Left ventricle myocardium superior (tissue), 1 donor: ENCODE data around the gene CHD8. TPM values are rescaled to one million over a fixed set of nuclear protein-coding genes. Genes with fewer than 3 reads are reported as not detected.

Source experiments
- ATAC-seq: fragments of 200-7000 bp; cut with Tn5 transposase; one replicate; pipeline ENCODE4 v1.9.1; 2020; ENCODE audit warnings: mild to moderate bottlenecking, moderate library complexity
- DNase-seq: peaks from one replicate; pipeline ENCODE4 v3.0.0-alpha.2; 2020
- intact Hi-C: fragments of 100-400 bp; cut with micrococcal nuclease; formaldehyde crosslinking; loops from one replicate; pipeline ENCODE4 v1.11.0; 2022
- long read RNA-seq: library from polyadenylated mRNA; unstranded; transcript quantifications from one replicate; pipeline ENCODE4 v2.0.0, GENCODE V29; 2021
- total RNA-seq: library from RNA; stranded (reverse); fragmentation: NEBNext Ultra II Directional; extraction: Animal tissue kit (Norgen Biotek cat#: 25700); gene quantifications from one replicate; pipeline ENCODE4 v1.2.1, GENCODE V29; 2021
- donor health status: DM: no; HTN: yes; CAD: no; lungs with severe emphysema.

CHD8 gene, protein sequence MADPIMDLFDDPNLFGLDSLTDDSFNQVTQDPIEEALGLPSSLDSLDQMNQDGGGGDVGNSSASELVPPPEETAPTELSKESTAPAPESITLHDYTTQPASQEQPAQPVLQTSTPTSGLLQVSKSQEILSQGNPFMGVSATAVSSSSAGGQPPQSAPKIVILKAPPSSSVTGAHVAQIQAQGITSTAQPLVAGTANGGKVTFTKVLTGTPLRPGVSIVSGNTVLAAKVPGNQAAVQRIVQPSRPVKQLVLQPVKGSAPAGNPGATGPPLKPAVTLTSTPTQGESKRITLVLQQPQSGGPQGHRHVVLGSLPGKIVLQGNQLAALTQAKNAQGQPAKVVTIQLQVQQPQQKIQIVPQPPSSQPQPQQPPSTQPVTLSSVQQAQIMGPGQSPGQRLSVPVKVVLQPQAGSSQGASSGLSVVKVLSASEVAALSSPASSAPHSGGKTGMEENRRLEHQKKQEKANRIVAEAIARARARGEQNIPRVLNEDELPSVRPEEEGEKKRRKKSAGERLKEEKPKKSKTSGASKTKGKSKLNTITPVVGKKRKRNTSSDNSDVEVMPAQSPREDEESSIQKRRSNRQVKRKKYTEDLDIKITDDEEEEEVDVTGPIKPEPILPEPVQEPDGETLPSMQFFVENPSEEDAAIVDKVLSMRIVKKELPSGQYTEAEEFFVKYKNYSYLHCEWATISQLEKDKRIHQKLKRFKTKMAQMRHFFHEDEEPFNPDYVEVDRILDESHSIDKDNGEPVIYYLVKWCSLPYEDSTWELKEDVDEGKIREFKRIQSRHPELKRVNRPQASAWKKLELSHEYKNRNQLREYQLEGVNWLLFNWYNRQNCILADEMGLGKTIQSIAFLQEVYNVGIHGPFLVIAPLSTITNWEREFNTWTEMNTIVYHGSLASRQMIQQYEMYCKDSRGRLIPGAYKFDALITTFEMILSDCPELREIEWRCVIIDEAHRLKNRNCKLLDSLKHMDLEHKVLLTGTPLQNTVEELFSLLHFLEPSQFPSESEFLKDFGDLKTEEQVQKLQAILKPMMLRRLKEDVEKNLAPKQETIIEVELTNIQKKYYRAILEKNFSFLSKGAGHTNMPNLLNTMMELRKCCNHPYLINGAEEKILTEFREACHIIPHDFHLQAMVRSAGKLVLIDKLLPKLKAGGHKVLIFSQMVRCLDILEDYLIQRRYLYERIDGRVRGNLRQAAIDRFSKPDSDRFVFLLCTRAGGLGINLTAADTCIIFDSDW (N-terminal part only)
- 28.8 TPM for total RNA-seq
- long read RNA-seq, partial matches to known transcripts = 5 of 6 reads
- long read RNA-seq, other reads (novel, unspliced or antisense) = 0 of 6 reads

DNA sequence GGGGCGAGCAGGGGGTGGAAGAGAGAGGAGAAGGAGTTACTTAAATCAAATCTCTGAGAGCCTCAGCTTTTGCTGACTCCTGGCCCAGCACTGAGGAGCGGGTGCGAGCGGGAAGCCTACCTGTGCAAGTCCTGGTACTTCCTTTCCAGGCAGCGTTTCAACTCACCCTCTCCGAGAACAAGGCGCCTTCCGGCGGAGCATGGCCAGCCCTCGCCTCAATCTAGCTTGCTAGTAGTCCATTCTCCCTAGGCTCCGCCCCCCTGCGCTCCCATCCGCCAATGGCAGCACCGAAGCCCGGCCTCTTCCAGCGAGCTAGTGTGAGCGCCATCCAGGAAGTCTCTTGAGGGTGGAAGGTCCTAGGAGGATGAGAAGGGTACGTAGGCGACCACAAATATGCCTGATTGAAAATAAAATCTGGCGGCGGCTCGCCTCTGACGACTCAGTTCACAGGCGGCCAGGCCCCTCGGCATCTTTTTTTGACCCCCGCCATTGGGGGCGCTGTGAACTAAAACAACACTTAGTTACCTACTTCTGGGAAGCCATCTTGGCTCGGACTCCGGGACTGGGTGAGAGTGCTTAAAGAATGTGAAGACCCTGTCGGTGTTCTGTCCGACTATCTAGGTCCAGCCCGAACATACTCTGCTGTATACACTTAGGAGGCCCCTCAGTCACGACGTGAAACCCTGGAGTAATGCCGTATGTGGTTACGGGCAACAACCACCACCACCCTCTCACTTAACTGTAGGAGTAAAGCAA, at the start of gene CHD8:
Gene CHD8 (minus strand): TSS at position 212 of the 756 bp plus-strand sequence. CDS start 24,480 bp downstream, outside the sequence.
- DNase-seq (peak; percentile 99), ATAC-seq (peak; percentile 99)
- intact Hi-C loops = no loop called here

DNA sequence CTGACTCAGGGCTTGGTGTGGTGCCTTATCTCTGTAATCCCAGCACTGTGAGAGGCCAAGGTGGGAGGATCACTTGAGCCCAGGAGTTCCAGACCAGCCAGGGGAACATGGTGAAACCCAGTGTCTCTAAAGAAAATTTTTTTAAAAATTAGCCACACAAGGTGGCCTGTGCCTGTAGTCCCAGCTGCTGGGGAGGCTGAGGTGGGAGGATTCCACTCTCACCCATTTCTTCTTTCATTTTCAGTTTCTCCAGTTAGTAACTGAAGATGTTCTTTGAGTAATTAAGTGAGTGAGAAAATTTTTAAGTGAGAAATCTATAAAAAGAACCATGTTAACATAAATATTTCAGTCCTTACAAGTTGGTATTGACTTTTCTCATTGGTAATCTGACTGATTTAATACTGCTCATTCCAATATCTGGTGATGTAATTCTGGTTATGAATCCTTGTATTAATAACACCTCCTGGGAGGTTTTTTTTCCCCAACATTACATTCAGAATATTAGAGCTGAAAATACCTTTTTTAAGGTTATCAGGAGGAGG, 49.2 kb upstream of the CHD8 start:
- ATAC-seq (no peak), DNase-seq (no peak)
- intact Hi-C loops = no loop called here

DNA sequence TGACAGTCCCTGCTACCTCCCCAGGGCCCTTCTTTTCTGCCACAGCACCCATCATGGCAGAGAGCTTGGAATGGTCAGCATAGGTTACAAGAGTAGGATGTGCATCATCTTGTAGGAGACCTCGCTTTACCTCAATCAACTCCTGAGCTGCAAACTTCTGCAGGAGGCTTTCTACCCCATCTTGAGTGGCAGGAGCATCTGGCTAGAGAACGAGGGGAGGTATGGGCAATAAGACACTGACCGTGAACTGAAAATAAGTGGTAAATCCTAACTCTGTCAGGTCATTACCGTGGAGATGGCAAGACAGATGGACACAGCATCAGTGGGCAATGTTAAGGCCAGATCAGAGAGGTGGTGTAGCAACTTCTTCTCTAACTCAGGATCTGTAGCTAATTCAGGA, 47.5 kb upstream of the CHD8 start:
- ATAC-seq (no peak), DNase-seq (no peak)
- intact Hi-C loops = no loop called here

DNA sequence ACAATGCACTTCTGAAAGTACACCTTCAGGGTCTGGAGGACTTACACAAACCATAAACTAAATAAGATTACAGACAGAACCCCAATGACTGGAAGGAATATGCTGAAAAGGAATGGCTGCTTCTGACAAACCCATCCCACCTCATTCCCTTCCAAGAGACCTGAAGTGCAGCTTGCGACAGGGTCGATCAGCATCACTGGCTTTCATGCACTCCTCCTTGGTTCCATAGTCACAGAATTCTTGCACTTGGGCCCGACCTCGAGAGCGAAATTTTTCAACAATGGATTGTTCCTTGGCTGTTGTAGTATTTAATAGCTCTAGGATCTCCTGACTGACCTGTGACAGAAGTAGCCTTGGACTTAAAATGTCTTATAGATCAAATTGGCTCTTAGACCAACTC, 45.6 kb upstream of the CHD8 start:
- intact Hi-C loops = no loop called here
- DNase-seq = no peak
- no peak for ATAC-seq

DNA sequence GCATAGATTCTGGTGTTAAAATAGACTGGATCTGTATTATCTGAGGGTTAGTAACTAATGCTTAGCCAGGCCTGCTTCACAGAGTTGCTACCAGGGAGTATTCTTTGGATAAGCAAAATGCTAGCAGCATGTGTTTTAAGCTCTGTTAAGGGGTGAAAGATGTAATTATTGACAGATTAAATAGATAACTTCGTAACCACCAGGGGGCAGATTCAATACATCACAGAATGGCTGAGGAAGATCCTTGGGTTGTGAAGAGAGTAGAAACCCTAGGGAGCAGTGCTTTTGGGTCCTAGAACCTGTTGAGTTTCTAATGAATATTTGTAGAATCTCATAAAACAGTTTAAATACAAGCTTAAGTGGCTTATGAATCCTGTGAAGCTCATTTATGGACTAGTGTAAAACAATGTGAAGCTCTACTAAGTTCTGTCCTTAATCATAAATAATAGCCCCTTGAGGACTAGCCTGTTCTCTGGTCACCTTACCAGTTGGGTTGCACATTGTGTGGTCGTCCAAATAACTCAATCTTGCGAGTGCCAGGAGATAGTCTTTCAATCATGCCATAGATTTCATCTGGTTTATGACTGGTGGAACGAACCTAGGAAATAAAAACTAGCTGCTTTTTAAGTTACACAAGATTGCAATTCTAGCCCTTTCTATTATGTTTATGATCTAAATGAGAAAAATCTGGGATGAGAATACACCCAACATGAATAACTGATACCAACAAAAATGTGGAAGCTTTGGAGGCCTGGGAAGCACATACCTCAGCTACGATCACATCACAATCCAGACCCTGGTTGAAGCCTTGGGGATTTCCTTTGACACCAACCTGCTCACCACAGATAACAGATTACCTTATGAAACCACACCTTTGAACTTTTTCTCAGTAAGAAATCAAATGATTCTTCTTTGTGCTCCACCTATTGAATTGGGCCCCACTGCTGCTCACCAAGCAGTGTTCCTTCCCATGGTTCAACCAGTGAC, 42.9 kb upstream of the CHD8 start:
- intact Hi-C loops = no loop called here
- ATAC-seq (peak; percentile 38), DNase-seq (no peak)

DNA sequence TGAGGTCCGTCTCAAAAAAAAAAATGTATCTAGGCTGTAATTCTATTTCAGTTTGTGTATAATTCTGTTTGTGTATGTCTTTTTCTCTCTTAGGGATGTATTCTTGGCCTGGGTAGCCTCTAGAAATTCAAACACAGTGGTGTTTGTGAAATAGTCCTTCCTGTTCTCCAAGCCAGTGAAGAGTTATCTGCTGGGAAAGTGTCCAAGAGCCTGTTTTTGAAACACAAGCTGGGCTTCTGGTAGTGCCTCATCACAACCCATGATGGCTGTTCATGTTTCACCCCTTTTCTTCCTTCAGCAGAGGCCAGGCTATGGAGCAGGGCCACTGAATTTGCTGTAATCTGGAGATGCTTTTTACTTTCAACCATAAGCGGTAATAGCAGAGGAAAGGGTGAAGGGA, 40.5 kb upstream of the CHD8 start:
- intact Hi-C loops = no loop called here
- DNase-seq (no peak), ATAC-seq (peak; percentile 47)

DNA sequence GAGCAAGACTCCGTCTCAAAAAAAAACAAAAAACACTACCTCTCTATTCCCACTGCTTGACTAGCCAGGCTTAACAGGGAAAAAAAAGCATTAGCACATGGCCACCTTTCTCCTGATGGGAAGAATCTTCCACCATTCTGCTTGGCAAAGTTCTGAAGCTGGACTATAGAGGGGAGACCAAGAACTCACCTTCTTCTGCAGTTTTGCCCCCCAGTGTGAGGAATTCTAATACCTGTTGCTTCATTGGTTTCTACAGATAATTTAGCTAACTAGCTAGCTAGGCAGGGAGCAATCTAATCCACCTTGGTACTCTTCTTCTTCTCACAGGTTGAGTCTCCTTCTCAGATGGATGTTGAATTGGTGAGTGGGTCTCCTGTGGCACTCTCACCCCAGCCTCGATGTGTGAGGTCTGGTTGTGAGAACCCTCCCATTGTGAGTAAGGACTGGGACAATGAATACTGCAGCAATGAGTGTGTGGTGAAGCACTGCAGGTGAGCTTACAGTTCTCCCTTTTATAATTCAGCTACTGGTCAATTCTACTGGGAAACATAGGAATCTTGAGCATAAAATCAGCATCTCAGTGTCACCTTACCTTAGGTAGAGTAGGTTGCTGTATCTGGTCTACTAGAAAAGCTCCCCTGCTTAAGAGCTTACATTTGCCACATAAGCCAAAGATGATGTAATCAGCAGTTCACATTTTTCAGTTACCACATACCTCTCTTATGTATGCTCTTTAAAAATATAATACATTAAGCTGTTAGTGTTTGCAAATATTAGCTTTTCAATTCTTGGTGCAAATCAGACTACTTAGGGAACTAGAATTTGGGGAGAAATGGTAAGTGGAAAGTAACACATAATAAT, 39.2 kb upstream of the CHD8 start:
- DNase-seq (no peak), ATAC-seq (no peak)
- intact Hi-C loops = no loop called here

DNA sequence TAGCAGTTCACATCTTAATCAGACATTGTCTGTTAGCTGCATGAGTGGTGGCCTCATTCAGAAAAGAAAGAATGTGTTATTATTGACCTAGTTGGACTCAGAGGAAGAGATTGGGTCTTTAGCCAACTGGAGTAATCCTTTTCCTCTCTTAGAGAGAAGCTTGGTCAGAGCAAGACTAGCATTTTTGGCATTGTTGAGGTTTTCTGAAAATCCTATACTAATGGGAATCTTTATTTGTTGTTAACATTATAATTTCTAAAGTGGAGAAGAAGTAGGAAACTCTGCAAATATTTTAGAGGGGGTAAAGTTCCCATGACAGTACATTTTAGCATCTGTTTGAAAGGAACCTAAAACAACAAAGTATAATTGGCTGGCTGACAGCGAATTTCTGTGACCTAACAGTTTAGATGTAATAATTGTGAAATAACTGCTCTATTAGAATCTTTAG, 30.7 kb upstream of the CHD8 start:
- ATAC-seq = no peak
- intact Hi-C loops = no loop called here
- DNase-seq = no peak

DNA sequence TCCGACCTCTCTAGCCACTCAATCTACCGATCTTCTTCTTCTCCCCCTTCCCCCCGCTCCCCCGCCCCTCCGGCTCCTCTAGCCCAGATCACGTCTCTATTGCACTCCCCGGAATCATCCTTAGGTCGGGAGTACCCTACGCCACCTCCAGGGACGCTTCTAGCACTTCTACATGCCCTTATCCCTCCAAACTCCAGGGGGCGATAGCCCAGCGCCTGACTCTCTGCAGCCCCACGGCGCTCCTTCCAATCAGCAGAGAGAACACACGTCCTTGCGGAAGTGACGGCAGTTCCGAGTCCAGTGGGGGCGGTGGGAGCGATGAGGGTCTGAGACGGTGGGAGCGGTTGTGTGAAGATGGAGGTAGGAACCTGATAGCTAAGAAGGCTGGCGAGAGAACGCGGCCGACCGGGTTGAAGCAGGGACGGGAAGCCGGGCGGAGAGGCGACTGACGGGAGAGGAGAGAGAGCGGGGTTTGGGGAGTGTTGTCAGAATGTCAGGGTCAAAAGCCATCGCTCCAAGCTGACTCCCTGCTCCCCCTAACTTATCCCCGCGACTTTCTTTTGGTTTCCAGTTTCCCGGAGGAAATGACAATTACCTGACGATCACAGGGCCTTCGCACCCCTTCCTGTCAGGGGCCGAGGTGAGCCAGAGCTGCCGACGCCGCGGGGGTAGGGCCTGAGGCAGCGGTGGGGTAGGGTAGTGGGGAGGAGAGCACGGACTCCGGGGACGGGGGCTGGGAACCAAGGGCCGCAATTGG, 21.2 kb upstream of the CHD8 start, which contains the start of the genes RAB2B and TOX4:
Gene RAB2B (minus strand): TSS at position 35 of the 757 bp plus-strand sequence. CDS start 87 bp downstream, outside the sequence.
Gene TOX4 (plus strand): TSS at position 271 of the 757 bp plus-strand sequence. CDS start 84 bp downstream, at position 355.
- intact Hi-C loops = no loop called here
- ATAC-seq = peak; percentile 99
- DNase-seq = peak; percentile 93

DNA sequence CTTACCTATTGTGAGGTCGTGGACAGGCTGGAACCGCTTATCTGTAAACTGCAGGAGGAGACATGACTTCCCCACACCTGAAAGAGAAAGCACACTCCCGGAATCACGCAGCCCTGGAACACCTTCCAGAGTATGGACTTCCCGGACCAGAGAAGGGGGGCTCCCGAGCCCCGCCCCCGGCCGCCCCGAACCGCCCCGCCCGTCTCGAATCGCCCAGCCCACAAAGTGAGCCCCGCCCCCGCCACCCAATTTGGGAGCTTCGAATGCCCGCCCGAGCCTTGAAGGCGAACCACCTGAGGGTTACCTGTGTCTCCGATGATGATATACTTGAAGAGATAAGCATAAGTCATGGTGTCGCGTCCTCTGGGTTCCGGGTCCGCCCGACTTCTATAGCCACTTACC, 20.6 kb upstream of the CHD8 start:
- ATAC-seq (peak; percentile 90), DNase-seq (peak; percentile 90)
- intact Hi-C loops = no loop called here

DNA sequence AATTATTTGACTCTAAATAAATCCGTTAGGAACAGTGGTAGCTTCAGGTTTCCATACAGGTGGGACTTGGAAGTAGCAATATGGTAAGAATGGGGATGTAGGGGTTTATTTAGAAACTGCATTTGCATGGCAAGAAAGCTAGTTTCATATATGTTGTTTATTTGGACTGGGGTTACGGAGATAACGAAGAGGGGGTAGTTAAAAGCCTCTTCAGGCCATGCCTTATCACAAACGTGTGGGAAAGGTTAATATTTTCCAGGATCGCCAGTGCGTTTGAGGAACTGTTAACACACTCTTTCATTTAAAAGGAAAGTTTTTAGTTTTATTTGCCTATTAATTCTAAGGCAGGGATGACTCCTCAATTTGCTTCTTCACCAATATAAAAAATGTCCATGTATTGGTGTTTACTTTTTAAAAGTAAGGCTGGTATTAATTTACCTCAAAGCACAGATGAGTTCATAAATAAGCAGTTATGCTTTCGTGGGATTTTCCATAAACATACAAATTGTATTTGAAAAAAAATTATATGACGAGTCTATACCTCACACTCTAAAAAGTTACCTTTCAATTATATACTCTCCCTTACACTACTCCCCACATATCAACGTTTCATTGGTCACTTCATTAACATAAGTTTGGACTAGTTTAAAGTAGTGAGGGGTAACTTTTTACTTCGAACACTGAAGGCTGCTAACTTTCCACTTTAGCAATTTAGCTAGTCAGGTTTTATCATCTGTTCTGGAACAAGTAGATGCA, 20.0 kb upstream of the CHD8 start:
- no peak for ATAC-seq
- intact Hi-C loops = no loop called here
- no peak for DNase-seq

DNA sequence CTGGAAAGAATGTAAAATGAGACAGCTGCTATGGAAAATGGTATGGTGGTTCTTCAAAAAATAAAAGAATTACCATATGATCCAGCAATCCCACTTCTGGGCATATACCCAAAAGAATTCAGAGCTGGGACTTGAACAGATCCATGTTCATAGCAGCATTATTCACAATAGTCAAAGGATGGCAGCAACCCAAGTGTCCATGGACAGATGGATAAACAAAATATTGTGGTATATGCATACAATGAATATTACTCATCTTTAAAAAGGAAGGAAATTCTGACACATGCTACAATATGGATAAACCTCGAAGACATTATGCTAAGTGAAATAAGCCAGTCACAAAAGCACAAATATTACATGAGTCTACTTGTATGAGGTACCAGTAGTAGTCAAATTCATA, 11.7 kb upstream of the CHD8 start:
- ATAC-seq (no peak), DNase-seq (no peak)
- intact Hi-C loops = no loop called here

DNA sequence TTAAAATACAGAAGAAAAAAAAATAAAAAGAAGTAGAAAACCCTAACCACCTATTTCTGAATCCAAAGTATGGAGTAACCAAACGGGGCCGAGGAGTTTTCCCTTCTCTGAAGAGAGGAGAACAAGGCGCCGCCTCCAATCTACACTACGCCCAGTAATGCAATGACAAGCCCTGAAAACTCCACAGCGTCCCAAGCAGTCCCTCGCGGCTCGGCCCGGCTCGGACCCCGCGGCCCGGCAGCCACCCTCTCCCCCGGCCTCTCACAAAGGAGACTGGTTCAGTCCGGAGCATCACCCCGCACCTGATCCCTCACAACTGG, 371 bp downstream of the CHD8 start:
- DNase-seq = no peak
- intact Hi-C loops = no loop called here
- ATAC-seq = peak; percentile 34

DNA sequence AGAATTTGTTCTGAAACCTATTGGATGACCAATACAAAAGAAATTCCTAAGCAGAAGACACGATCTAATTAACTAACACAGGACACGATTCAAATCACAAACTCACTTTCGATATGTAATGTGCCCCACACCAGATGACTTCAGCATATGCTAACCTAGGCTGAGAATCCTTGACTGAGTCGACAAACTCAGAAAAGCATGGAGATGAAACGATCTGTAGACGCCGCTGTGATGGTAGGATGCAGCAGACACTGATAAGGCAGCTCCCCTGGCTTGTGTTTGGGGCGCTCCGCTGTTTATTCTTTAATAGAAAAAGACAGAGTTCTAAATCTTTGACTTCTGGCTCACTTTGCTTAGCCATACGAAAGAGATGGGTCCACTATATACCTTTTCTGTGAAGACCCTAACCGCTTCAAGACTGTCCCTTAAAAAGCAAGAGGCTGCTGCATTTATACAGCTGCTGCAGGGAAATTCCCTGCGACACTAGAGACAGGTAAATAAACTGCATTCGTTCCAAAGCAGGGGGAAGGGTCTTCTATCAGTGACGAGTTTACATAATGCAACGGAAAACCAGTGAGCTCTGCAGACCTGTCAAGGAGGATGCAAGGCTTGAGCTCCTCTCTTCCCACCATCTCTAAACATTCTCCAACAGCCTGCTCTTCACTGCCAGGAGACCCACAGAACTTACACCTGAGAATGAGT, 929 bp downstream of the CHD8 start:
- intact Hi-C loops = no loop called here
- ATAC-seq (no peak), DNase-seq (no peak)
